Spleen (tissue), 11 donors: ENCODE results near the gene FEZ2. TPM values are rescaled to one million over a fixed set of nuclear protein-coding genes. Genes with fewer than 3 reads are reported as not detected.

Experiments
- DNase-seq: peaks from one replicate; pipeline ENCODE4 v3.0.0-alpha.2; 2020
- H3K27ac ChIP-seq, 8 donors: fragments of 200-600 bp; sonication (generic) in 7 of 8; 1 replicate in 4 of 8; 2 replicates in 4 of 8; pipeline versions ENCODE4 v1.5.0 to v1.8.0; 2016 to 2021; ENCODE audit warnings: inconsistent platforms in 4 of 8, mild to moderate bottlenecking in 4 of 8, moderate library complexity in 1 of 8
- H3K27me3 ChIP-seq, 7 donors: fragments of 200-600 bp; sonication (generic) in 6 of 7; replicated peaks in 1 of 7; 1 replicate in 4 of 7; 2 replicates in 3 of 7; pipeline versions ENCODE4 v1.5.0 to v1.8.0; 2016 to 2021; ENCODE audit warnings: inconsistent platforms in 3 of 7, mild to moderate bottlenecking in 1 of 7
- H3K36me3 ChIP-seq, 6 donors: fragments of 200-600 bp; sonication (generic) in 5 of 6; 1 replicate in 4 of 6; 2 replicates in 2 of 6; pipeline versions ENCODE4 v1.5.0 to v1.8.0; 2016 to 2021; ENCODE audit warnings: inconsistent platforms in 2 of 6
- H3K4me1 ChIP-seq, 6 donors: fragments of 200-600 bp; sonication (generic) in 5 of 6; 1 replicate in 3 of 6; 2 replicates in 3 of 6; pipeline versions ENCODE4 v1.5.0 to v1.8.0; 2016 to 2021; ENCODE audit warnings: inconsistent platforms in 3 of 6
- H3K4me3 ChIP-seq, 8 donors: fragments of 200-600 bp; sonication (generic) in 7 of 8; 1 replicate in 4 of 8; 2 replicates in 4 of 8; pipeline versions ENCODE4 v1.5.0 to v1.8.0; 2016 to 2021; ENCODE audit warnings: inconsistent platforms in 4 of 8, mild to moderate bottlenecking in 4 of 8, moderate library complexity in 2 of 8
- H3K9me3 ChIP-seq, 8 donors: fragments of 200-600 bp; sonication (generic) in 7 of 8; 1 replicate in 4 of 8; 2 replicates in 4 of 8; pipeline versions ENCODE4 v1.5.0 to v1.8.0; 2016 to 2021; ENCODE audit warnings: inconsistent platforms in 4 of 8
- CTCF ChIP-seq, 11 experiments: fragments of 200-600 bp in 7 of 11; fragments of 450-650 bp in 4 of 11; sonication (generic) in 4 of 11; IDR thresholded peaks in 8 of 11; conservative IDR thresholded peaks in 3 of 11; 1 replicate in 7 of 11; 2 replicates in 4 of 11; pipeline versions ENCODE4 v1.4.0 to v1.8.0; 2016 to 2021; ENCODE audit warnings: antibody characterized with exemption in 11 of 11, inconsistent platforms in 4 of 11, mild to moderate bottlenecking in 1 of 11
- POLR2A ChIP-seq, 3 donors: fragments of 450-650 bp; IDR thresholded peaks; one replicate each; pipeline ENCODE4 v1.5.1; 2017; ENCODE audit warnings: antibody characterized with exemption in 3 of 3, mild to moderate bottlenecking in 1 of 3
- POLR2AphosphoS5 ChIP-seq, 3 donors: sonication (generic); formaldehyde crosslinking; IDR thresholded peaks; one replicate each; pipeline ENCODE4 v1.5.1; 2017; ENCODE audit warnings: antibody characterized with exemption in 3 of 3
- WGBS, 5 donors: extraction: QIAGEN DNeasy Blood & Tissue Kit in 3 of 5; methylation state at CpG; one replicate each; pipeline versions ENCODE4 v1.1.5 to v1.1.7; 2013 to 2018; 5-methylcytosine and 5-hydroxymethylcytosine counted together
- intact Hi-C: fragments of 100-400 bp; cut with DNase I; formaldehyde crosslinking; loops from one replicate; pipeline ENCODE4 v1.15.0; 2023; ENCODE audit warnings: low total_unique reads
- polyA plus RNA-seq, 3 donors: library from polyadenylated mRNA; stranded (reverse); fragments of 200-250 nt; gene quantifications; one replicate each; pipeline ENCODE4 v1.2.1, GENCODE V29; 2013
- total RNA-seq, 7 donors: library from RNA; depleted of rRNA in 3 of 7; stranded (reverse); fragments of >200 nt in 3 of 7; fragmentation: NEBNext Ultra II Directional in 4 of 7; extraction: Animal tissue kit (Norgen Biotek cat#: 25700) in 4 of 7; gene quantifications; one replicate each; pipeline versions ENCODE4 v1.1.0 to v1.2.1, GENCODE V29; 2016 to 2021
- donor health status: healthy with polysubstance abuse.
- donor health status: DM: no; HTN: no; CAD: no; lungs with moderate emphysema.
- donor health status: DM: no; HTN: no; CAD: no.
- donor health status: Bipolar disorder and iron deficiency.
- donor health status: healthy.
- donor health status: DM: no; HTN: no; CAD: no.
- donor health status: DM: yes; HTN: yes; CAD: no.

The FEZ2 gene
- total and polyA plus RNA-seq, 10 donors = 12.2 to 76.9 (median 57.1) TPM

- WGBS, 5 donors = 91 to 93% (median 92%) methylated on average over 2 of the region's 2 CpGs
- Histone ChIP-seq H3K27ac (no peak overlapping the region), H3K4me1 (peaks cover 0 to 12% (median 5%) of the 10 kb centered on the region in 6 donors), H3K9me3 (peaks cover 0 to 5% (median 0%) of the 10 kb centered on the region in 8 donors), H3K27me3 (no peaks in the 10 kb centered on the region), H3K4me3 (no peak overlapping the region), H3K36me3 (peaks cover 0 to 61% (median 13%) of the 10 kb centered on the region in 6 donors)
- intact Hi-C loops = no loop called here
- no peak for DNase-seq
- TF ChIP-seq CTCF (IDR thresholded peaks at IDR 0.05 in 8 of 11, conservative IDR thresholded peaks at IDR 0.05 in 3 of 11) (no peak), POLR2AphosphoS5 (IDR thresholded peaks at IDR 0.05) (no peak), POLR2A (IDR thresholded peaks at IDR 0.05) (no peak)
These were observed 62.9 kb downstream of the FEZ2 start for GRCh38 chr2:36535099-36535498.

GRCh38 chr2:36534275-36534799 is 63.6 kb downstream of the FEZ2 start:
- Histone ChIP-seq H3K4me1 (peaks cover 0 to 14% (median 5%) of the 10 kb centered on the region in 6 donors), H3K27ac (peak overlapping the region in 2 of 8 donors; percentile 11), H3K27me3 (no peaks in the 10 kb centered on the region), H3K36me3 (peaks cover 0 to 55% (median 13%) of the 10 kb centered on the region in 6 donors), H3K4me3 (no peak overlapping the region), H3K9me3 (peaks cover 0 to 5% (median 0%) of the 10 kb centered on the region in 8 donors)
- intact Hi-C loops = no loop called here
- no peak for DNase-seq
- TF ChIP-seq POLR2A (IDR thresholded peaks at IDR 0.05) (no peak), POLR2AphosphoS5 (IDR thresholded peaks at IDR 0.05) (no peak), CTCF (IDR thresholded peaks at IDR 0.05 in 8 of 11, conservative IDR thresholded peaks at IDR 0.05 in 3 of 11) (no peak)

- intact Hi-C loops = no loop called here
- Histone ChIP-seq H3K36me3 (peaks cover 0 to 35% (median 5%) of the 10 kb centered on the region in 6 donors), H3K4me3 (no peak overlapping the region), H3K27ac (no peak overlapping the region), H3K27me3 (no peaks in the 10 kb centered on the region), H3K4me1 (peaks cover 0 to 14% (median 5%) of the 10 kb centered on the region in 6 donors), H3K9me3 (peaks cover 0 to 5% (median 0%) of the 10 kb centered on the region in 8 donors)
- TF ChIP-seq POLR2A (IDR thresholded peaks at IDR 0.05) (no peak), CTCF (IDR thresholded peaks at IDR 0.05 in 8 of 11, conservative IDR thresholded peaks at IDR 0.05 in 3 of 11) (no peak), POLR2AphosphoS5 (IDR thresholded peaks at IDR 0.05) (no peak)
- WGBS, 5 donors = 56 to 73% (median 69%) methylated on average over 2 to 3 of the region's 3 CpGs
- no peak for DNase-seq
These were observed 67.0 kb downstream of the FEZ2 start for GRCh38 chr2:36530983-36531354.

- intact Hi-C loops = no loop called here
These were observed 67.6 kb downstream of the FEZ2 start for GRCh38 chr2:36530178-36530982.

More at GRCh38 chr2:36530178-36530982, 67.6 kb downstream of the FEZ2 start:
- WGBS, 5 donors = 79 to 89% (median 84%) methylated on average over 9 of the region's 9 CpGs
- Histone ChIP-seq H3K36me3 (peaks cover 0 to 35% (median 6%) of the 10 kb centered on the region in 6 donors), H3K27me3 (no peaks in the 10 kb centered on the region), H3K9me3 (peaks cover 0 to 5% (median 0%) of the 10 kb centered on the region in 8 donors), H3K4me3 (no peak overlapping the region), H3K4me1 (peaks cover 0 to 14% (median 5%) of the 10 kb centered on the region in 6 donors), H3K27ac (no peak overlapping the region)
- TF ChIP-seq CTCF (IDR thresholded peaks at IDR 0.05 in 8 of 11, conservative IDR thresholded peaks at IDR 0.05 in 3 of 11) (no peak), POLR2A (IDR thresholded peaks at IDR 0.05) (no peak), POLR2AphosphoS5 (IDR thresholded peaks at IDR 0.05) (no peak)
- no peak for DNase-seq
